Osteocyte (in vitro differentiated cells): ENCODE measurements around the gene CELF3. TPM values are rescaled to one million over a fixed set of nuclear protein-coding genes. Genes with fewer than 3 reads are reported as not detected.
"Not testable (repeated sequence)": the region's sequence is repeated elsewhere in the genome, so short reads cannot be mapped to it uniquely, and the experiment has no call there.

ENCODE experiments used
- DNase-seq: peaks from one replicate; pipeline ENCODE4 v3.0.0; 2021; ENCODE audit warnings: mixed read lengths; ENCODE audit not compliant: unreplicated experiment; ENCODE audit errors: extremely low spot score
- H3K27ac Mint-ChIP-seq: one replicate; pipeline ENCODE4 v1.8.0; 2021; ENCODE audit warnings: mild to moderate bottlenecking, mixed read lengths; ENCODE audit not compliant: unreplicated experiment
- H3K27me3 Mint-ChIP-seq: one replicate; pipeline ENCODE4 v1.8.0; 2021; ENCODE audit warnings: mixed read lengths; ENCODE audit not compliant: unreplicated experiment
- H3K36me3 Mint-ChIP-seq: one replicate; pipeline ENCODE4 v1.8.0; 2021; ENCODE audit warnings: mixed read lengths; ENCODE audit not compliant: unreplicated experiment
- H3K4me1 Mint-ChIP-seq: one replicate; pipeline ENCODE4 v1.8.0; 2021; ENCODE audit warnings: mixed read lengths; ENCODE audit not compliant: unreplicated experiment
- H3K4me3 Mint-ChIP-seq: one replicate; pipeline ENCODE4 v1.8.0; 2021; ENCODE audit warnings: mild to moderate bottlenecking, moderate library complexity, mixed read lengths; ENCODE audit not compliant: unreplicated experiment
- H3K9me3 Mint-ChIP-seq: one replicate; pipeline ENCODE4 v1.8.0; 2021; ENCODE audit warnings: mixed read lengths; ENCODE audit not compliant: unreplicated experiment
- total RNA-seq: library from RNA; stranded (reverse); gene quantifications from 2 replicates; pipeline ENCODE4 v1.2.1, GENCODE V29; 2021
- TF ChIP-seq, protein P1 (sequence below): fragments of 200-600 bp; sonication (generic); IDR thresholded peaks from 2 replicates; pipeline ENCODE4 v1.5.0; 2021; ENCODE audit warnings: antibody characterized with exemption, mild to moderate bottlenecking, moderate library complexity

Gene CELF3
- total RNA-seq, 1 donor from 2014 or later: not detected

- DNase-seq: no peak
- H3K36me3 Mint-ChIP-seq: peaks cover 17% of the 10 kb centered on the region
- H3K27me3 Mint-ChIP-seq: no peaks in the 10 kb centered on the region
- H3K27ac Mint-ChIP-seq: no peak overlapping the region
- H3K4me3 Mint-ChIP-seq: no peak overlapping the region
- no peaks in the 10 kb centered on the region for H3K9me3 Mint-ChIP-seq
- peaks cover 5% of the 10 kb centered on the region for H3K4me1 Mint-ChIP-seq
- TF ChIP-seq, protein P1, sequence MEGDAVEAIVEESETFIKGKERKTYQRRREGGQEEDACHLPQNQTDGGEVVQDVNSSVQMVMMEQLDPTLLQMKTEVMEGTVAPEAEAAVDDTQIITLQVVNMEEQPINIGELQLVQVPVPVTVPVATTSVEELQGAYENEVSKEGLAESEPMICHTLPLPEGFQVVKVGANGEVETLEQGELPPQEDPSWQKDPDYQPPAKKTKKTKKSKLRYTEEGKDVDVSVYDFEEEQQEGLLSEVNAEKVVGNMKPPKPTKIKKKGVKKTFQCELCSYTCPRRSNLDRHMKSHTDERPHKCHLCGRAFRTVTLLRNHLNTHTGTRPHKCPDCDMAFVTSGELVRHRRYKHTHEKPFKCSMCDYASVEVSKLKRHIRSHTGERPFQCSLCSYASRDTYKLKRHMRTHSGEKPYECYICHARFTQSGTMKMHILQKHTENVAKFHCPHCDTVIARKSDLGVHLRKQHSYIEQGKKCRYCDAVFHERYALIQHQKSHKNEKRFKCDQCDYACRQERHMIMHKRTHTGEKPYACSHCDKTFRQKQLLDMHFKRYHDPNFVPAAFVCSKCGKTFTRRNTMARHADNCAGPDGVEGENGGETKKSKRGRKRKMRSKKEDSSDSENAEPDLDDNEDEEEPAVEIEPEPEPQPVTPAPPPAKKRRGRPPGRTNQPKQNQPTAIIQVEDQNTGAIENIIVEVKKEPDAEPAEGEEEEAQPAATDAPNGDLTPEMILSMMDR: no peak
Observed at GRCh38 chr1:151686561-151686960, 30.0 kb downstream of the CELF3 start.

- DNase-seq: no peak
- Mint-ChIP-seq H3K4me3 (no peak overlapping the region), H3K36me3 (peaks cover 19% of the 10 kb centered on the region), H3K9me3 (no peaks in the 10 kb centered on the region), H3K4me1 (peaks cover 23% of the 10 kb centered on the region), H3K27ac (no peak overlapping the region), H3K27me3 (no peaks in the 10 kb centered on the region)
- TF ChIP-seq, protein P1: no peak
Observed at GRCh38 chr1:151684128-151684527, 32.5 kb downstream of the CELF3 start.

GRCh38 chr1:151682901-151683300 lies 33.7 kb downstream of the CELF3 start:
- DNase-seq, H3K9me3 Mint-ChIP-seq, H3K27ac Mint-ChIP-seq, H3K27me3 Mint-ChIP-seq, H3K4me3 Mint-ChIP-seq: not testable (repeated sequence)
- peaks cover 23% of the 10 kb centered on the region for H3K4me1 Mint-ChIP-seq
- peaks cover 18% of the 10 kb centered on the region for H3K36me3 Mint-ChIP-seq

DNA sequence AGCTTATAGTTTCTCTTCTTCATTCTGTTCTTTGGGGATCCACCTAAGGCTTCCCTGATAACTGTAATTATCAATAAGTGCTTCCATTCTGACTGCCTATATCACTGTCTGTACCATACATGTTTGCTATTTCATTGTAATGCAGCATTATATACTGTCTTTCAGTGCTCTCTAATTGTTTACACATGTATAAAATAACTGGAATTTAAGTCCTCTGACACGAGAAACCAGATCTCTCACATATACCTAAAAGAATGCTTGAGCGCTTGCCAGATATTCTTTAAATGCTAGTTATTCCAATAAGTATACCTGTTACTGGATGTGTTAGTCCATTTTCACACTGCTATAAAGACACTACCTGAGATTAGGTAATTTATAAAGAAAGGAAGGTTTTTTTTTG lies 34.7 kb downstream of the CELF3 start:
- Mint-ChIP-seq H3K9me3 (no peaks in the 10 kb centered on the region), H3K4me3 (no peak overlapping the region), H3K27me3 (no peaks in the 10 kb centered on the region), H3K27ac (peak overlapping the region; percentile 47), H3K4me1 (peaks cover 23% of the 10 kb centered on the region), H3K36me3 (peaks cover 18% of the 10 kb centered on the region)
- TF ChIP-seq, protein P1: no peak
- DNase-seq: no peak

- Mint-ChIP-seq H3K4me1 (peaks cover 23% of the 10 kb centered on the region), H3K27me3 (no peaks in the 10 kb centered on the region), H3K36me3 (peaks cover 14% of the 10 kb centered on the region), H3K4me3 (no peak overlapping the region), H3K27ac (peak overlapping the region; percentile 88), H3K9me3 (no peaks in the 10 kb centered on the region)
- no peak for DNase-seq
- TF ChIP-seq, protein P1: no peak
Observed at GRCh38 chr1:151680826-151681225, 35.8 kb downstream of the CELF3 start.

GRCh38 chr1:151680391-151680790 lies 36.2 kb downstream of the CELF3 start:
- Mint-ChIP-seq H3K27me3 (no peaks in the 10 kb centered on the region), H3K27ac (peak overlapping the region; percentile 88), H3K4me3 (no peak overlapping the region), H3K4me1 (peaks cover 23% of the 10 kb centered on the region), H3K36me3 (peaks cover 13% of the 10 kb centered on the region), H3K9me3 (no peaks in the 10 kb centered on the region)
- DNase-seq: no peak
- TF ChIP-seq, protein P1: no peak
